IPS DF 19.7 (cell line): ENCODE results near the gene SPATA7.

Experiments
- DNase-seq: peaks from one replicate; pipeline ENCODE4 v3.0.0-alpha.2; 2013; ENCODE audit warnings: low read depth, low spot score

SPATA7 gene

DNA sequence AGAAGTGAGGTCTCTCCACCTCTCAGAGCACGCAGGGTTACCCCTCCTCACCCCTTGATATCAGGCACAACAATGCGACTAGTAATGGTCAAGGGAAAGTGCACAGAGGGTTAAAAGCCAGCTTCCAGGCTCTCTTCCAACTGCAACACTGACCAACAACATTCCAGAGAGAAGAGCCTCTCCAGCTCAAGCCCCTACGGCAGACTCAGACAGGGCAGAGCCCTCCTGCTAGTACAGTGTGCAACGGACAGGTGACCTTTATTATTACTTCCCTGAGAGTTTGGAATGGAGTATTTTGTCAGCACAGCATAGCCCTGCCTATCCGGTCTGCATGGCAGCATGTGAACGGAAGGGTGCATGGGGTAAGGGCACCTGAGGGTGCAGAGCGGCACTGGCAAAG lies 96.3 kb downstream of the SPATA7 start:
- no peak for DNase-seq

- DNase-seq, result peak; percentile 35
Measured at GRCh38 chr14:88482524-88482923, 97.1 kb downstream of the SPATA7 start.
